Stomach (tissue), 9 donors: ENCODE results near the gene MAP3K2. TPM values are rescaled to one million over a fixed set of nuclear protein-coding genes. Genes with fewer than 3 reads are reported as not detected.

Experiments used
- DNase-seq, 2 donors: peaks; one replicate each; pipeline versions ENCODE4 v3.0.0 to v3.0.0-alpha.2; 2013 to 2019
- H3K27ac ChIP-seq, 5 donors: fragments of 200-600 bp in 4 of 5; sonication (generic) in 4 of 5; one replicate each; pipeline ENCODE4 v1.5.1; 2013 to 2019; ENCODE audit warnings: mild to moderate bottlenecking in 1 of 5, moderate library complexity in 1 of 5
- H3K27me3 ChIP-seq, 3 donors: fragments of 200-600 bp; sonication (generic); one replicate each; pipeline ENCODE4 v1.5.1; 2017 to 2019; ENCODE audit warnings: mixed run types in 1 of 3
- H3K36me3 ChIP-seq, 4 donors: fragments of 200-600 bp; sonication (generic); 1 replicate in 3 of 4; 2 replicates in 1 of 4; pipeline ENCODE4 v1.5.1; 2016 to 2019
- H3K4me1 ChIP-seq, 4 donors: fragments of 200-600 bp; sonication (generic); one replicate each; pipeline ENCODE4 v1.5.1; 2016 to 2019
- H3K4me3 ChIP-seq, 4 donors: fragments of 200-600 bp; sonication (generic) in 3 of 4; one replicate each; pipeline ENCODE4 v1.5.1; 2016 to 2019; ENCODE audit warnings: mild to moderate bottlenecking in 1 of 4
- H3K9me3 ChIP-seq, 4 donors: fragments of 200-600 bp; sonication (generic); one replicate each; pipeline ENCODE4 v1.5.1; 2016 to 2019
- EP300 ChIP-seq: sonication (generic); formaldehyde crosslinking; IDR thresholded peaks from one replicate; pipeline ENCODE4 v1.6.1; 2017; ENCODE audit warnings: antibody characterized with exemption
- POLR2A ChIP-seq, 4 donors: fragments of 450-650 bp; IDR thresholded peaks; one replicate each; pipeline ENCODE4 v1.6.1; 2016; ENCODE audit warnings: antibody characterized with exemption in 4 of 4, control low read depth in 2 of 4, mild to moderate bottlenecking in 1 of 4, moderate library complexity in 1 of 4
- POLR2AphosphoS5 ChIP-seq, 3 donors: sonication (generic); formaldehyde crosslinking; IDR thresholded peaks; one replicate each; pipeline ENCODE4 v1.6.1; 2016; ENCODE audit warnings: antibody characterized with exemption in 3 of 3
- WGBS, 5 donors: extraction: QIAGEN DNeasy Blood & Tissue Kit in 3 of 5; methylation state at CpG; one replicate each; pipeline versions ENCODE4 v1.1.5 to v1.1.7; 2013 to 2018; 5-methylcytosine and 5-hydroxymethylcytosine counted together
- intact Hi-C: fragments of 100-400 bp; cut with DNase I; formaldehyde crosslinking; loops from one replicate; pipeline ENCODE4 v1.15.1; 2023; ENCODE audit warnings: low total_unique reads
- polyA plus RNA-seq, 3 donors: library from polyadenylated mRNA; stranded (reverse); fragments of 200-250 nt; gene quantifications; one replicate each; pipeline ENCODE4 v1.2.3, GENCODE V29; 2013
- total RNA-seq, 5 donors: library from RNA; depleted of rRNA; stranded (reverse); fragments of >200 nt; gene quantifications; one replicate each; pipeline versions ENCODE4 v1.1.0 to v1.2.3, GENCODE V29; 2014 to 2016
- TF ChIP-seq, protein P1 (sequence below), 7 experiments: fragments of 450-650 bp in 4 of 7; fragments of 200-600 bp in 3 of 7; sonication (generic) in 3 of 7; IDR thresholded peaks; one replicate each; pipeline ENCODE4 v1.5.1; 2016 to 2019; ENCODE audit warnings: antibody characterized with exemption in 7 of 7, control low read depth in 2 of 7, mild to moderate bottlenecking in 1 of 7
- donor health status: healthy with polysubstance abuse.
- donor health status: Bipolar disorder and iron deficiency.
- donor health status: healthy.

The MAP3K2 gene
- total and polyA plus RNA-seq, 8 donors: 3.8 to 141 (median 55.6) TPM

DNA sequence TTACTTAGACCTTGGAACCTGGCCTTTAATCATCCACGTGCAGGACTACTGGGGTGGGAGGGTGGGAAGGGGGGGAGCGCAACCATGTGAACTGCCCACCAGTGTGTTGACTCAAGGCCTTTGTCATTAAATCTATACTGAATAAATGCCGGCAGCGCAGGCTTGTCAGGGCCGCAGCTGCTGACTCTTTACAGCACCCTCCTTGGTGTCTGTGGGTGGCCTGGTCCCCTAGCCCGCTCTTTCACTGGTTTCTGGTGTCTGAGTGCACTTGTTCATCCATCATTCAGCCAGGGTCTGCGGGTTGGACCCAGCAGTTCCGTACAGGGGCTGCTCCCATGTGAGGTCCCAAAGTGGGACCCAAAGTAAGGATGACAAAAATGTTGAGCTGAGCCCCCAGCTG lies 11.5 kb downstream of the MAP3K2 start:
- 87 to 93% (median 92%) methylated on average over 8 of the region's 8 CpGs for WGBS, 5 donors
- no peak for DNase-seq
- no peak overlapping the region for H3K4me3 ChIP-seq
- peaks cover 0 to 29% (median 12%) of the 10 kb centered on the region in 4 donors for H3K4me1 ChIP-seq
- no peaks in the 10 kb centered on the region for H3K27me3 ChIP-seq
- peaks cover 0 to 11% (median 3%) of the 10 kb centered on the region in 4 donors for H3K36me3 ChIP-seq
- H3K27ac ChIP-seq: no peak overlapping the region
- peaks cover 0 to 23% (median 0%) of the 10 kb centered on the region in 4 donors for H3K9me3 ChIP-seq
- TF ChIP-seq, protein P1, sequence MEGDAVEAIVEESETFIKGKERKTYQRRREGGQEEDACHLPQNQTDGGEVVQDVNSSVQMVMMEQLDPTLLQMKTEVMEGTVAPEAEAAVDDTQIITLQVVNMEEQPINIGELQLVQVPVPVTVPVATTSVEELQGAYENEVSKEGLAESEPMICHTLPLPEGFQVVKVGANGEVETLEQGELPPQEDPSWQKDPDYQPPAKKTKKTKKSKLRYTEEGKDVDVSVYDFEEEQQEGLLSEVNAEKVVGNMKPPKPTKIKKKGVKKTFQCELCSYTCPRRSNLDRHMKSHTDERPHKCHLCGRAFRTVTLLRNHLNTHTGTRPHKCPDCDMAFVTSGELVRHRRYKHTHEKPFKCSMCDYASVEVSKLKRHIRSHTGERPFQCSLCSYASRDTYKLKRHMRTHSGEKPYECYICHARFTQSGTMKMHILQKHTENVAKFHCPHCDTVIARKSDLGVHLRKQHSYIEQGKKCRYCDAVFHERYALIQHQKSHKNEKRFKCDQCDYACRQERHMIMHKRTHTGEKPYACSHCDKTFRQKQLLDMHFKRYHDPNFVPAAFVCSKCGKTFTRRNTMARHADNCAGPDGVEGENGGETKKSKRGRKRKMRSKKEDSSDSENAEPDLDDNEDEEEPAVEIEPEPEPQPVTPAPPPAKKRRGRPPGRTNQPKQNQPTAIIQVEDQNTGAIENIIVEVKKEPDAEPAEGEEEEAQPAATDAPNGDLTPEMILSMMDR (IDR thresholded peaks at IDR 0.05): no peak
- TF ChIP-seq EP300 (no peak), POLR2AphosphoS5 (IDR thresholded peaks at IDR 0.05) (no peak), POLR2A (IDR thresholded peaks at IDR 0.05) (no peak)
- intact Hi-C loops: no loop called here

DNA sequence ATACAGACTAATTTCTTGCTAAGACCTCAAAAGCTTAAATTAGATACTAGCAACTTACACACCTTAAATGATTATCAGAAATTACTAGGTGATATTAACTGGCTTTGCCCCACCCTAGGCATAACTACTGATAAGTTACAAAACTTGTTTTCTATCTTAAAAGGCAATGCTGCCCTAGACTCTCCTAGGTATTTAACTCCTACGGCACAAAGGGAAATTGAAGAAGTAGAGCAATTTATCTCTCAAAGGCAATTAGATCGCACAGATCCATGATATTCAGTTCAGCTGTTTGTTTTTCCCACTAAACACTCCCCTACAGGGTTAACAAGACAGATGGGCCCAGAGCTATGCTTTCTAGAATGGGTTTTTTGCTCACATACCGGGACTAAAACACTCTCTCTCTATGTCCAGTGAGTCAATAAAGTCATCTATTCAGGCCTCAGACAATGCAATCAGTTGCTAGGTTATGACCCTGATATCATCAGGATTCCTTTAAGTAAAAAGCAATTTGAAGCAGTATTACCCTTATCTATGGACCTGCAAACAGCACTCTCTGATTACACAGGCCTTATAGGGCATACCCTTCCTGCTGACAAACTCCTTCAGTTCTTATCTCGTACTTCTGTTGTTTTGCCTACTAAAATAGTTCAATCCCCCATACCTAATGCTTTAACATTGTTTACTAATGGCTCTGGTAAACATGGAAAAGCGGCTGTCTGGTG lies 14.3 kb downstream of the MAP3K2 start:
- H3K27me3 ChIP-seq: no peaks in the 10 kb centered on the region
- intact Hi-C loops: no loop called here
- 65 to 86% (median 68%) methylated on average over 5 of the region's 5 CpGs for WGBS, 5 donors
- peaks cover 0 to 28% (median 3%) of the 10 kb centered on the region in 4 donors for H3K9me3 ChIP-seq
- TF ChIP-seq POLR2A (IDR thresholded peaks at IDR 0.05) (no peak), EP300 (no peak)
- DNase-seq: no peak
- peaks cover 0 to 27% (median 3%) of the 10 kb centered on the region in 4 donors for H3K4me1 ChIP-seq
- no peak overlapping the region for H3K4me3 ChIP-seq
- H3K27ac ChIP-seq: no peak overlapping the region
- peaks cover 0 to 17% (median 5%) of the 10 kb centered on the region in 4 donors for H3K36me3 ChIP-seq

DNA sequence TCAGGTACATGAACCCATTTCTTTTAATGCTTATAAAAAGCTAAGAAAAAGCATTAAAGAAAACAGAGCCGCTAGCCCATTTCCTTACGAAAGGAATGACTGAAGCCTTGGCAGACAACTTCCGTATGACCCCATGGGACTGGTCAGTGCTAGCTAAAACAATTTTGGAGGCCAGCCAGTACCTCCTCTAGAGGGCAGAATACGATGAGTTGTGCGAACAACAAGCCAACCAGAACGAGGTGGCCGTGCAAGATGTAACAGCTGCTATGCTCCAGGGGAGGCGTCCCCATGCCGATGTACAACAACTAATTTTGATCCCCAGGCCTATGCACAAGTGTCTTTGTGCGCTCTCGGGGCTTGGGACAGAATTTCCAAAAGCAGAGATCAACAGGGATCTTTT lies 16.7 kb downstream of the MAP3K2 start:
- DNase-seq: no peak
- peaks cover 0 to 8% (median 2%) of the 10 kb centered on the region in 4 donors for H3K36me3 ChIP-seq
- no peak overlapping the region for H3K4me3 ChIP-seq
- intact Hi-C loops: no loop called here
- peaks cover 0 to 23% (median 3%) of the 10 kb centered on the region in 4 donors for H3K9me3 ChIP-seq
- no peaks in the 10 kb centered on the region for H3K27me3 ChIP-seq
- no peak overlapping the region for H3K27ac ChIP-seq
- peaks cover 0 to 37% (median 15%) of the 10 kb centered on the region in 4 donors for H3K4me1 ChIP-seq
- 87 to 99% (median 93%) methylated on average over 11 of the region's 11 CpGs for WGBS, 5 donors
- TF ChIP-seq POLR2AphosphoS5 (IDR thresholded peaks at IDR 0.05) (no peak), EP300 (no peak), POLR2A (IDR thresholded peaks at IDR 0.05) (no peak)
- TF ChIP-seq, protein P1 (IDR thresholded peaks at IDR 0.05): no peak

DNA sequence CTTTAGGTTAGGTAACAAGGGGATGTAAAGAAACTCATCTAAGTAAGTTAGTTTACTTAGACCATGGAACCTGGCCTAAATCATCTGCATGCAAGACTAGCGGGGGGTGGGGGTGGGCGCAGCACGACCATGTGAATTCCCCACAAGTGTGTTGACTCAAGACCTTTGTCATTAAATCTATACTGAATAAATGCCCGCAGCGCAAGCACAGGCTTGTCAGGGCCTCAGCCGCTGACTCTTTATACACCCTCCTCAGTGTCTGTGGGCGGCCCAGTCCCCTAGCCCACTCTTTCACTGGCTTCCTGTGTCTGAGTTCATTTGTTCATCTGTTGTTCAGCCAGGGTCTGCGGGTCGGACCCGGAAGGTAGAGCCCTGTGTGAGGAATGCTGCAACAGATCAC lies 17.8 kb downstream of the MAP3K2 start:
- intact Hi-C loops: no loop called here
- TF ChIP-seq POLR2AphosphoS5 (IDR thresholded peaks at IDR 0.05) (no peak), POLR2A (IDR thresholded peaks at IDR 0.05) (no peak), EP300 (no peak)
- TF ChIP-seq, protein P1 (IDR thresholded peaks at IDR 0.05): no peak
- Histone ChIP-seq H3K9me3 (peaks cover 0 to 21% (median 3%) of the 10 kb centered on the region in 4 donors), H3K4me1 (peaks cover 0 to 47% (median 24%) of the 10 kb centered on the region in 4 donors), H3K4me3 (no peak overlapping the region), H3K36me3 (peaks cover 0 to 6% (median 2%) of the 10 kb centered on the region in 4 donors), H3K27me3 (no peaks in the 10 kb centered on the region), H3K27ac (no peak overlapping the region)
- DNase-seq: no peak
- 93 to 98% (median 96%) methylated on average over 10 of the region's 10 CpGs for WGBS, 5 donors

DNA sequence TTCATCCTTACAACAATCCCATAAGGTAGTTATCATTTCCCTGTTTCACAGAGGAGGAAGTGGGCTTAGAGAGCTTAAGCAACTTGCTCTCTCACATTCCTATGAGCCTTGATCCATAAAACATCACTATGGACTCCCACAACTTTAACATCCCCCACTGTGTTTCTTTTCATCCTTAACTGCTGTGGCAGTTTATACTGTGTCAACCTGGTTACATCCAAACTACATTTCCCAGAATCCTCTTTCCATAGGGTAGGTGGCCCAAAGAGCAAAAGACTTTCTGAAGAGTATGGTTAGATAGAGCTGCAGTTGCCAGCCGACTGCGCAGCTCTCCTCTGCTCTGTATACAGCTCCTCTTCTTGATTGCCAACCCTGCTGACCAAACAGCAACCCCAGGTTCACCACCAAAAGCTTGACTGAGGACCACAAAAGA lies 22.5 kb downstream of the MAP3K2 start:
- H3K9me3 ChIP-seq: peaks cover 0 to 4% (median 2%) of the 10 kb centered on the region in 4 donors
- no peaks in the 10 kb centered on the region for H3K27me3 ChIP-seq
- no peak for TF ChIP-seq POLR2AphosphoS5 (IDR thresholded peaks at IDR 0.05)
- TF ChIP-seq EP300: no peak
- no peak for TF ChIP-seq POLR2A (IDR thresholded peaks at IDR 0.05)
- TF ChIP-seq, protein P1 (IDR thresholded peaks at IDR 0.05): no peak
- H3K4me1 ChIP-seq: peaks cover 0 to 69% (median 38%) of the 10 kb centered on the region in 4 donors
- H3K27ac ChIP-seq: no peak overlapping the region
- H3K4me3 ChIP-seq: no peak overlapping the region
- no peak for DNase-seq
- 65 to 89% (median 82%) methylated on average over 2 of the region's 2 CpGs for WGBS, 5 donors
- intact Hi-C loops: no loop called here
- peaks cover 0 to 4% (median 2%) of the 10 kb centered on the region in 4 donors for H3K36me3 ChIP-seq
